HEK293 (cell line): ENCODE measurements around the gene FDXACB1.

Experiments
- CTCF ChIA-PET: fragments of 350-600 bp; formaldehyde crosslinking; extraction: SDS; loops from one replicate; lab custom pipeline; 2021; ENCODE audit warnings: antibody characterized with exemption; lab: Yijun Ruan, JAX
- POLR2A ChIA-PET: fragments of 300-600 bp; formaldehyde crosslinking; extraction: SDS; loops from one replicate; lab custom pipeline; 2020; ENCODE audit warnings: antibody characterized with exemption, inconsistent platforms; lab: Yijun Ruan, JAX
- H3K27ac ChIP-seq: fragments of 200-500 bp; sonication (Bioruptor generic); 2 replicates; pipeline ENCODE4 v1.5.1; 2014; ENCODE audit warnings: low read depth, low read length, control low read depth, inconsistent platforms; ENCODE audit errors: extremely low read depth
- H3K36me3 ChIP-seq, 2 experiments: fragments of 200-500 bp in 1 of 2; sonication (Bioruptor generic) in 1 of 2; 1 replicate in 1 of 2; 2 replicates in 1 of 2; pipeline ENCODE4 v1.5.1; 2014 to 2017; ENCODE audit warnings: inconsistent platforms in 2 of 2, low read length in 2 of 2; ENCODE audit not compliant: control insufficient read depth in 2 of 2, insufficient read depth in 1 of 2
- H3K4me1 ChIP-seq: fragments of 200-500 bp; sonication (Bioruptor generic); 2 replicates; pipeline ENCODE4 v1.5.1; 2014; ENCODE audit warnings: mild to moderate bottlenecking, low read length, inconsistent platforms; ENCODE audit not compliant: control insufficient read depth, insufficient read depth
- H3K4me3 ChIP-seq: 2 replicates; pipeline ENCODE4 v1.5.1; 2011; ENCODE audit warnings: low read depth, mild to moderate bottlenecking, control low read depth, low read length, moderate library complexity
- H3K9me3 ChIP-seq: fragments of 200-500 bp; sonication (Bioruptor generic); 2 replicates; pipeline ENCODE4 v1.5.1; 2014; ENCODE audit warnings: low read depth, low read length, inconsistent platforms; ENCODE audit not compliant: control insufficient read depth, insufficient read depth
- FEZF1 ChIP-seq: fragments of 450-650 bp; formaldehyde crosslinking; IDR thresholded peaks from 2 replicates; pipeline ENCODE4 v1.5.1; 2016; ENCODE audit warnings: missing biosample characterization, missing genetic modification characterization
- INSM2 ChIP-seq: fragments of 450-650 bp; formaldehyde crosslinking; IDR thresholded peaks from 2 replicates; pipeline ENCODE4 v1.5.1; 2016; ENCODE audit warnings: missing biosample characterization, missing genetic modification characterization
- PRDM4 ChIP-seq: fragments of 450-650 bp; formaldehyde crosslinking; IDR thresholded peaks from 2 replicates; pipeline ENCODE4 v1.5.1; 2017; ENCODE audit warnings: missing biosample characterization, missing genetic modification characterization
- TCF7L2 ChIP-seq: IDR thresholded peaks from 2 replicates; pipeline ENCODE4 v1.6.1; 2011; ENCODE audit warnings: low read depth, mild to moderate bottlenecking, inconsistent platforms, low read length, moderate library complexity, borderline replicate concordance
- ZBTB20 ChIP-seq: fragments of 450-650 bp; formaldehyde crosslinking; IDR thresholded peaks from 2 replicates; pipeline ENCODE4 v1.5.1; 2016; ENCODE audit warnings: missing biosample characterization, missing genetic modification characterization
- ZBTB26 ChIP-seq: fragments of 450-650 bp; formaldehyde crosslinking; optimal IDR thresholded peaks from 2 replicates; pipeline ENCODE3; 2016; ENCODE audit warnings: missing biosample characterization, mild to moderate bottlenecking, missing genetic modification characterization
- ZFHX2 ChIP-seq: fragments of 450-650 bp; formaldehyde crosslinking; conservative IDR thresholded peaks from 2 replicates; pipeline ENCODE4 v1.5.1; 2016; ENCODE audit warnings: missing biosample characterization, missing genetic modification characterization
- ZFP69B ChIP-seq: fragments of 450-650 bp; formaldehyde crosslinking; IDR thresholded peaks from 2 replicates; pipeline ENCODE4 v1.5.1; 2016; ENCODE audit warnings: missing biosample characterization, missing genetic modification characterization
- ZNF221 ChIP-seq: fragments of 450-650 bp; formaldehyde crosslinking; IDR thresholded peaks from 2 replicates; pipeline ENCODE4 v1.5.1; 2017; ENCODE audit warnings: missing biosample characterization, missing genetic modification characterization, borderline replicate concordance
- ZNF239 ChIP-seq: fragments of 450-650 bp; formaldehyde crosslinking; IDR thresholded peaks from 2 replicates; pipeline ENCODE4 v1.5.1; 2016; ENCODE audit warnings: missing biosample characterization, missing genetic modification characterization
- ZNF24 ChIP-seq: fragments of 450-650 bp; formaldehyde crosslinking; IDR thresholded peaks from 2 replicates; pipeline ENCODE4 v1.5.1; 2016; ENCODE audit warnings: missing biosample characterization, missing genetic modification characterization
- ZNF354C ChIP-seq: fragments of 450-650 bp; formaldehyde crosslinking; IDR thresholded peaks from 2 replicates; pipeline ENCODE4 v1.5.1; 2016; ENCODE audit warnings: missing biosample characterization, missing genetic modification characterization, low read depth, borderline replicate concordance
- ZNF37A ChIP-seq: fragments of 450-650 bp; IDR thresholded peaks from 2 replicates; pipeline ENCODE4 v1.5.1; 2018; ENCODE audit warnings: missing biosample characterization, missing genetic modification characterization
- ZNF549 ChIP-seq: fragments of 450-650 bp; IDR thresholded peaks from 2 replicates; pipeline ENCODE4 v1.5.1; 2018; ENCODE audit warnings: missing biosample characterization, missing genetic modification characterization, mild to moderate bottlenecking, inconsistent platforms, moderate library complexity
- ZNF785 ChIP-seq: fragments of 450-650 bp; formaldehyde crosslinking; IDR thresholded peaks from 2 replicates; pipeline ENCODE4 v1.5.1; 2016; ENCODE audit warnings: missing biosample characterization, missing genetic modification characterization
- ZSCAN23 ChIP-seq: fragments of 450-650 bp; formaldehyde crosslinking; IDR thresholded peaks from 2 replicates; pipeline ENCODE4 v1.5.1; 2016; ENCODE audit warnings: missing biosample characterization, missing genetic modification characterization
- TF ChIP-seq, protein P1 (sequence below): fragments of 450-650 bp; formaldehyde crosslinking; IDR thresholded peaks from 2 replicates; pipeline ENCODE4 v1.5.1; 2016; ENCODE audit warnings: missing biosample characterization, missing genetic modification characterization
- TF ChIP-seq, protein P2 (sequence below): fragments of 450-650 bp; formaldehyde crosslinking; IDR thresholded peaks from 2 replicates; pipeline ENCODE4 v1.5.1; 2016; ENCODE audit warnings: missing biosample characterization, missing genetic modification characterization
- TF ChIP-seq, protein P3 (sequence below): fragments of 450-650 bp; formaldehyde crosslinking; IDR thresholded peaks from 2 replicates; pipeline ENCODE4 v1.5.1; 2016; ENCODE audit warnings: missing biosample characterization, missing genetic modification characterization

Gene FDXACB1

GRCh38 chr11:111923951-111924350, 45.0 kb upstream of the FDXACB1 start:
- H3K4me3 ChIP-seq, result no peak overlapping the region
- no peaks in the 10 kb centered on the region for H3K36me3 ChIP-seq
- H3K4me1 ChIP-seq, result no peaks in the 10 kb centered on the region
- H3K27ac ChIP-seq, result no peak overlapping the region
- ChIA-PET POLR2A (interaction anchor here (1.5 kb wide), 1 partner anchor 53 kb away, joined by 3 read pairs; no protein-coding TSS in a partner anchor), CTCF (interaction anchor here (0.6 to 1.0 kb wide), 3 partner anchors 12 to 77 kb away, joined by 3 to 7 read pairs (median 4); no protein-coding TSS in a partner anchor)
- TF ChIP-seq ZBTB20 (tag by site-specific recombination) (peak; percentile 43; the same call in 1 of the 2 replicates), ZNF24 (tag by site-specific recombination) (no peak)
- no peaks in the 10 kb centered on the region for H3K9me3 ChIP-seq

DNA sequence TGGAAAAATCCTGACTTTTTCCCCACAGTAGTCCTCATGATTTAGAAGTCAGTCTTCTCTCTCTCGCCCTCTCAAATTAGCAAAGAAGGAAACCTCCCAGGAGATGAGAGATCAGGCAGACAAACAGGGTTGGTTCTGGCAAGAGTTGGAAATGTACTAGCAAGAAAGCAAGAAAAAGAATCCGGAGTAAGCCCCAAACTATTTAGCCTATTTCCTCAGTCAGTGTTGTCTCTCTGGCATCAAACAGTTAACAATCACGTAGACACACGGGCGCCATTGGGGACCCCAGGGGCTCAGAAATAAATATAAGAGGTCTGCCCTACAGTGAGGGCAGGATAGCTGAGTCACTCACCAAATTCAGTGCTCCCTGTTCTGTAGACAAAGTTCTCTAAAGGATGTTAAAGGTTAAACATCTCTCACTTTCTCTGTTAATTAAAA, 44.4 kb upstream of the FDXACB1 start:
- TF ChIP-seq TCF7L2, result no peak
- TF ChIP-seq, protein P1, sequence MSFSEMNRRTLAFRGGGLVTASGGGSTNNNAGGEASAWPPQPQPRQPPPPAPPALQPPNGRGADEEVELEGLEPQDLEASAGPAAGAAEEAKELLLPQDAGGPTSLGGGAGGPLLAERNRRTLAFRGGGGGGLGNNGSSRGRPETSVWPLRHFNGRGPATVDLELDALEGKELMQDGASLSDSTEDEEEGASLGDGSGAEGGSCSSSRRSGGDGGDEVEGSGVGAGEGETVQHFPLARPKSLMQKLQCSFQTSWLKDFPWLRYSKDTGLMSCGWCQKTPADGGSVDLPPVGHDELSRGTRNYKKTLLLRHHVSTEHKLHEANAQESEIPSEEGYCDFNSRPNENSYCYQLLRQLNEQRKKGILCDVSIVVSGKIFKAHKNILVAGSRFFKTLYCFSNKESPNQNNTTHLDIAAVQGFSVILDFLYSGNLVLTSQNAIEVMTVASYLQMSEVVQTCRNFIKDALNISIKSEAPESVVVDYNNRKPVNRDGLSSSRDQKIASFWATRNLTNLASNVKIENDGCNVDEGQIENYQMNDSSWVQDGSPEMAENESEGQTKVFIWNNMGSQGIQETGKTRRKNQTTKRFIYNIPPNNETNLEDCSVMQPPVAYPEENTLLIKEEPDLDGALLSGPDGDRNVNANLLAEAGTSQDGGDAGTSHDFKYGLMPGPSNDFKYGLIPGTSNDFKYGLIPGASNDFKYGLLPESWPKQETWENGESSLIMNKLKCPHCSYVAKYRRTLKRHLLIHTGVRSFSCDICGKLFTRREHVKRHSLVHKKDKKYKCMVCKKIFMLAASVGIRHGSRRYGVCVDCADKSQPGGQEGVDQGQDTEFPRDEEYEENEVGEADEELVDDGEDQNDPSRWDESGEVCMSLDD (tag by site-specific recombination), result no peak
- TF ChIP-seq ZBTB26, result no peak
- no peak for TF ChIP-seq ZNF354C
- TF ChIP-seq ZSCAN23 (tag by site-specific recombination), result no peak
- no peak for TF ChIP-seq FEZF1
- no peak for TF ChIP-seq ZNF549 (tag by site-specific recombination)
- TF ChIP-seq, protein P2, sequence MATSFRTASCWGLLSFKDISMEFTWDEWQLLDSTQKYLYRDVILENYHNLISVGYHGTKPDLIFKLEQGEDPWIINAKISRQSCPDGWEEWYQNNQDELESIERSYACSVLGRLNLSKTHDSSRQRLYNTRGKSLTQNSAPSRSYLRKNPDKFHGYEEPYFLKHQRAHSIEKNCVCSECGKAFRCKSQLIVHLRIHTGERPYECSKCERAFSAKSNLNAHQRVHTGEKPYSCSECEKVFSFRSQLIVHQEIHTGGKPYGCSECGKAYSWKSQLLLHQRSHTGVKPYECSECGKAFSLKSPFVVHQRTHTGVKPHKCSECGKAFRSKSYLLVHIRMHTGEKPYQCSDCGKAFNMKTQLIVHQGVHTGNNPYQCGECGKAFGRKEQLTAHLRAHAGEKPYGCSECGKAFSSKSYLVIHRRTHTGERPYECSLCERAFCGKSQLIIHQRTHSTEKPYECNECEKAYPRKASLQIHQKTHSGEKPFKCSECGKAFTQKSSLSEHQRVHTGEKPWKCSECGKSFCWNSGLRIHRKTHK (tag by site-specific recombination), result no peak
- no peak for TF ChIP-seq ZFHX2 (tag by site-specific recombination)
- TF ChIP-seq ZFP69B (tag by site-specific recombination), result no peak
- CTCF ChIA-PET, result interaction anchor here (0.6 to 1.0 kb wide), 2 partner anchors 13 to 59 kb away, joined by 3 to 7 read pairs; no protein-coding TSS in a partner anchor
- POLR2A ChIA-PET, result interaction anchor here (1.5 kb wide), 1 partner anchor 53 kb away, joined by 3 read pairs; no protein-coding TSS in a partner anchor
- no peak overlapping the region; the same call in 1 of the 2 replicates for H3K27ac ChIP-seq
- H3K36me3 ChIP-seq, result no peaks in the 10 kb centered on the region
- H3K4me3 ChIP-seq, result no peak overlapping the region
- H3K9me3 ChIP-seq, result no peaks in the 10 kb centered on the region
- no peaks in the 10 kb centered on the region for H3K4me1 ChIP-seq

DNA sequence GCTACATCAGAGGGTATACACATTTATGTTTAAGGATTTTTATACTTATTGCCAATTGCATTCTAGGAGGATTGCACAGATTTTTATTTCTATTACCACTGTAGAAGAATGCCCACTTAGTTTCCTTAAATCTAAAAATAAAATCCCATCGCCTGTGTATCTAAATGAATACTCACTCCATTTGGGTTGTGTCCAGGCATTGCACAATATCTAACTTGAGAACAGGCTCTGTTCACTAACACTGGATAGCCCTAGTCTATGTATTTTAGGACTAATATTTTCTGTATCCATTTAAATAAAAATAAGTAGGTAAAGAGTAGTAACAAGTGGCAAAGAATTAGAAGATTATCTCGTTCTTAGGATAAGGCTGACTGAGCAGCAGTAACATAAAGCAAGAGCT, 43.8 kb upstream of the FDXACB1 start:
- Histone ChIP-seq H3K9me3 (no peaks in the 10 kb centered on the region), H3K27ac (no peak overlapping the region), H3K4me1 (no peaks in the 10 kb centered on the region), H3K36me3 (no peaks in the 10 kb centered on the region), H3K4me3 (no peak overlapping the region)
- TF ChIP-seq, protein P3, sequence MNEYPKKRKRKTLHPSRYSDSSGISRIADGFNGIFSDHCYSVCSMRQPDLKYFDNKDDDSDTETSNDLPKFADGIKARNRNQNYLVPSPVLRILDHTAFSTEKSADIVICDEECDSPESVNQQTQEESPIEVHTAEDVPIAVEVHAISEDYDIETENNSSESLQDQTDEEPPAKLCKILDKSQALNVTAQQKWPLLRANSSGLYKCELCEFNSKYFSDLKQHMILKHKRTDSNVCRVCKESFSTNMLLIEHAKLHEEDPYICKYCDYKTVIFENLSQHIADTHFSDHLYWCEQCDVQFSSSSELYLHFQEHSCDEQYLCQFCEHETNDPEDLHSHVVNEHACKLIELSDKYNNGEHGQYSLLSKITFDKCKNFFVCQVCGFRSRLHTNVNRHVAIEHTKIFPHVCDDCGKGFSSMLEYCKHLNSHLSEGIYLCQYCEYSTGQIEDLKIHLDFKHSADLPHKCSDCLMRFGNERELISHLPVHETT (tag by site-specific recombination), result no peak
- TF ChIP-seq ZNF239 (tag by site-specific recombination) (no peak), INSM2 (tag by site-specific recombination) (no peak), ZNF221 (tag by site-specific recombination) (no peak), ZNF785 (tag by site-specific recombination) (no peak), ZNF37A (tag by site-specific recombination) (no peak), PRDM4 (tag by site-specific recombination) (no peak)
- ChIA-PET CTCF (no interaction called here), POLR2A (no interaction called here)
